ENCODE data around the gene ALOX15B. TPM values are rescaled to one million over a fixed set of nuclear protein-coding genes. Genes with fewer than 3 reads are reported as not detected.
A peak's percentile ranks its signal among the peaks of the same experiment; 100 is the strongest.

ALOX15B gene
- total and polyA plus RNA-seq, 2 donors from 2014 or later = 0.15 to 8.0 TPM

DNA sequence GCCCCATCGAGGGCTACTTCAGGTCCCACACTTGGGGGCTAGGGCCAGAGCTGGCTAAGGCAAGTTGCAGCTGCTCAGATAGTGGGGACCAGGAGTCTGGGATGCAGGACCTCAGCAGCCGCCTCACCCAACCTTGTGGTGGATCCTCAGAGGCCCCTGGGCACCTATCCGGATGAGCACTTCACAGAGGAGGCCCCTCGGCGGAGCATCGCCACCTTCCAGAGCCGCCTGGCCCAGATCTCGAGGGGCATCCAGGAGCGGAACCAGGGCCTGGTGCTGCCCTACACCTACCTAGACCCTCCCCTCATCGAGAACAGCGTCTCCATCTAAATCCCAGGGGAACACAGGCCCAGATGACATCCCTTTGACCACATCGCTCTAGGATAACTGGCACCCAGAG, 9.4 kb downstream of the ALOX15B start:
- no peaks in the 10 kb centered on the region for H3K9me3 ChIP-seq (ENCODE audit: control insufficient read depth in 2 of 3, insufficient read depth in 1 of 3, low read length in 3 of 3)
- H3K4me1 ChIP-seq (ENCODE audit: control insufficient read depth in 2 of 3, insufficient read depth in 2 of 3, low read depth in 1 of 3, low read length in 3 of 3) = no peaks in the 10 kb centered on the region
- H3K27me3 ChIP-seq (ENCODE audit: control insufficient read depth, insufficient read depth, low read length) = no peaks in the 10 kb centered on the region
- no peak for FAIRE-seq
- H3K4me3 ChIP-seq (ENCODE audit: low read length in 3 of 3) = no peak overlapping the region
- H3K36me3 ChIP-seq (ENCODE audit: control insufficient read depth in 2 of 3, insufficient read depth in 3 of 3, low read length in 3 of 3) = no peaks in the 10 kb centered on the region
- no peak for DNase-seq
- intact Hi-C loops (cut with DNase I) = no loop called here
- H3K9ac ChIP-seq (ENCODE audit: low read length in 3 of 3) = no peak overlapping the region
- no peak overlapping the region for H3K27ac ChIP-seq (ENCODE audit: low read depth in 2 of 2, low read length in 2 of 2)
- TF ChIP-seq, protein P1, sequence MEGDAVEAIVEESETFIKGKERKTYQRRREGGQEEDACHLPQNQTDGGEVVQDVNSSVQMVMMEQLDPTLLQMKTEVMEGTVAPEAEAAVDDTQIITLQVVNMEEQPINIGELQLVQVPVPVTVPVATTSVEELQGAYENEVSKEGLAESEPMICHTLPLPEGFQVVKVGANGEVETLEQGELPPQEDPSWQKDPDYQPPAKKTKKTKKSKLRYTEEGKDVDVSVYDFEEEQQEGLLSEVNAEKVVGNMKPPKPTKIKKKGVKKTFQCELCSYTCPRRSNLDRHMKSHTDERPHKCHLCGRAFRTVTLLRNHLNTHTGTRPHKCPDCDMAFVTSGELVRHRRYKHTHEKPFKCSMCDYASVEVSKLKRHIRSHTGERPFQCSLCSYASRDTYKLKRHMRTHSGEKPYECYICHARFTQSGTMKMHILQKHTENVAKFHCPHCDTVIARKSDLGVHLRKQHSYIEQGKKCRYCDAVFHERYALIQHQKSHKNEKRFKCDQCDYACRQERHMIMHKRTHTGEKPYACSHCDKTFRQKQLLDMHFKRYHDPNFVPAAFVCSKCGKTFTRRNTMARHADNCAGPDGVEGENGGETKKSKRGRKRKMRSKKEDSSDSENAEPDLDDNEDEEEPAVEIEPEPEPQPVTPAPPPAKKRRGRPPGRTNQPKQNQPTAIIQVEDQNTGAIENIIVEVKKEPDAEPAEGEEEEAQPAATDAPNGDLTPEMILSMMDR (IDR thresholded peaks at IDR 0.05; ENCODE audit: borderline replicate concordance, extremely low read depth, insufficient read depth) = no peak

DNA sequence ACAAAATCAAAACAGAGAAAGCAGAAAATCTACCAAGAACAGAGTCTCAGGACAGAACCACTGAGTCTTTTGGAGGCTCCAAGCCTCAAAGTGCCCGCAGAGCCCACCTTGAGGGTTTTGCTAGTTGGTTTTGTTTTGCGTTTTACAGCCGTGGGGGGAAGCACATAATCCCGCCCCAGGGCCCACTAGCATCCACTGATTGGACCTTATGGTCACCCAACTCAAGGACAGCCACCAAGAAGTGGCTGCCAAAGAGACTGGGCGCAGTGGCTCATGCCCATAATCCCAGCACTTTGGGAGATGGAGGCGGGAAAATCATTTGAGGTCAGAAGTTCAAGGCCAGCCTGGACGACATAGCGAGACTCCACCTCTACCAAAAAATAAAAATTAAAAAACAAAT, 9.9 kb downstream of the ALOX15B start:
- FAIRE-seq = no peak

DNA sequence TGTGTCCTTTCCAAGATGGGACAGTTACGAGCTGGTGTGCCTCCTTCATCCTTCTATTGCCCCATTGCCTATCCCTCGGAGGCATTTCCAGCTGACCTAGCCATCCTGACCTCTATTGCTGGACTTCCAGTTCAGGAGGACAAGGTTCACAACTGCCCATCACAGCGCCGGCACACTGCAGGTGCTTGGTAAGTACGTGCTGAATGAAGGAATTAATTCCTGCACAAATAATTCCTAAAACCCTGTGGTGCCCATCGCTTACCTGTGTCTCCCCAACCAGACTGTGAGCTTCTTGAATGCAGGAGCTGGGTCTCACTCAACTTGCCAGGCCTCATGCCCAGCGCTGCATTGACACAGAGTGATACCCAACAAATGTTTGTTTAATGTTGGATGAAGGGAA, 13.0 kb downstream of the ALOX15B start:
- intact Hi-C loops (cut with DNase I) = no loop called here
- no peak overlapping the region for H3K27ac ChIP-seq (ENCODE audit: low read depth in 2 of 2, low read length in 2 of 2)
- TF ChIP-seq, protein P1 (IDR thresholded peaks at IDR 0.05; ENCODE audit: borderline replicate concordance, extremely low read depth, insufficient read depth) = no peak
- FAIRE-seq (no peak), DNase-seq (peak in 1 of 5 donors; percentile 11)
- no peaks in the 10 kb centered on the region for H3K9me3 ChIP-seq (ENCODE audit: control insufficient read depth in 2 of 3, insufficient read depth in 1 of 3, low read length in 3 of 3)
- H3K36me3 ChIP-seq (ENCODE audit: control insufficient read depth in 2 of 3, insufficient read depth in 3 of 3, low read length in 3 of 3) = no peaks in the 10 kb centered on the region
- no peaks in the 10 kb centered on the region for H3K4me1 ChIP-seq (ENCODE audit: control insufficient read depth in 2 of 3, insufficient read depth in 2 of 3, low read depth in 1 of 3, low read length in 3 of 3)
- no peak overlapping the region for H3K9ac ChIP-seq (ENCODE audit: low read length in 3 of 3)
- H3K27me3 ChIP-seq (ENCODE audit: control insufficient read depth, insufficient read depth, low read length) = no peaks in the 10 kb centered on the region
- H3K4me3 ChIP-seq (ENCODE audit: low read length in 3 of 3) = no peak overlapping the region

More for the DNA sequence above, 9.9 kb downstream of the ALOX15B start:
- no peaks in the 10 kb centered on the region for H3K4me1 ChIP-seq (ENCODE audit: control insufficient read depth in 2 of 3, insufficient read depth in 2 of 3, low read depth in 1 of 3, low read length in 3 of 3)
- no peak for DNase-seq
- TF ChIP-seq, protein P1 (IDR thresholded peaks at IDR 0.05; ENCODE audit: borderline replicate concordance, extremely low read depth, insufficient read depth) = no peak
- H3K27ac ChIP-seq (ENCODE audit: low read depth in 2 of 2, low read length in 2 of 2) = no peak overlapping the region
- H3K36me3 ChIP-seq (ENCODE audit: control insufficient read depth in 2 of 3, insufficient read depth in 3 of 3, low read length in 3 of 3) = no peaks in the 10 kb centered on the region
- no peaks in the 10 kb centered on the region for H3K9me3 ChIP-seq (ENCODE audit: control insufficient read depth in 2 of 3, insufficient read depth in 1 of 3, low read length in 3 of 3)
- H3K4me3 ChIP-seq (ENCODE audit: low read length in 3 of 3) = no peak overlapping the region
- H3K27me3 ChIP-seq (ENCODE audit: control insufficient read depth, insufficient read depth, low read length) = no peaks in the 10 kb centered on the region
- no peak overlapping the region for H3K9ac ChIP-seq (ENCODE audit: low read length in 3 of 3)
- intact Hi-C loops (cut with DNase I) = no loop called here
